GM18868 (cell line): Measurements from ENCODE around the gene SASS6.
A peak's percentile ranks its signal among the peaks of the same experiment; 100 is the strongest.
"Not testable (repeated sequence)": the region's sequence is repeated elsewhere in the genome, so short reads cannot be mapped to it uniquely, and the experiment has no call there.

Source experiments
- ATAC-seq: cut with Tn5 transposase; IDR thresholded peaks from one replicate; pipeline ENCODE4 v1.9.1; 2021; ENCODE audit warnings: mild to moderate bottlenecking, moderate library complexity; ENCODE audit not compliant: unreplicated experiment

SASS6 gene

DNA sequence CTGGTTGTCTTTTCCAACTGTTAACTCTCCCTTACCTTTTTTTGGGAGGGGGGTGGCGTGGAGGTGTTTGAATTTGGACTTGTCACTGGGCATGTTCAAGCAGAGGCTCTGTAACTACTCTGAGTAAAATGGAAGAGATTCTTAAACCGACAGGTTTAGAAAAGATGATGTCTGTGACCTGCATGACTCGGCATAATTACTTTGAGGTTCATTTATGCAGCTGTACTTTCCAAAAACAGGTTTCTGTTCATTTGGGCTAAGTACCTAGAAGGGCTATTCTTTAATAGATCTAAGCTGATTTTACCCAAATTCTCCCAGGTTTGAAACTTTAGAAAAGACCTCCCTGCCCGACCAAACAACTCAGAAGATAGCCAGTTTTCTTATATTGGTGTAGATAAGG lies 82.6 kb downstream of the SASS6 start:
- ATAC-seq: no peak

DNA sequence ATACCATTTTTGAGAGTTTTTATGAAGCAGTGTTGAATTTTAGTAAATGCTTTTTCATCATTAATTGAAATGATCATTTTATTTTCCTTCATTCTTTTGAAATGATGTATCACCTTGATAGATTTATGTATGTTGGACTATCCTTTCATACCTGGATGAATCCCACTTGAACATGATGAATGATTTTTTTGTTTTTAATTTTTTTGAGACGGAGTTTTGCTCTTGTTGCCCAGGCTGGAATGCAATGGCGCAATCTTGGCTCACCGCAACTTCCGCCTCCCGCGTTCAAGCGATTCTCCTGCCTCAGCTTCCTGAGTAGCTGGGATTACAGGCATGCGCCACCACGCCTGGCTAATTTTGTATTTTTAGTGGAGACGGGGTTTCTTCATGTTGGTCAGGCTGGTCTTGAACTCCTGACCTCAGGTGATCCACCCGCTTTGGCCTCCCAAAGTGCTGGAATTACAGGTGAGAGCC lies 85.5 kb downstream of the SASS6 start:
- ATAC-seq: not testable (repeated sequence)

DNA sequence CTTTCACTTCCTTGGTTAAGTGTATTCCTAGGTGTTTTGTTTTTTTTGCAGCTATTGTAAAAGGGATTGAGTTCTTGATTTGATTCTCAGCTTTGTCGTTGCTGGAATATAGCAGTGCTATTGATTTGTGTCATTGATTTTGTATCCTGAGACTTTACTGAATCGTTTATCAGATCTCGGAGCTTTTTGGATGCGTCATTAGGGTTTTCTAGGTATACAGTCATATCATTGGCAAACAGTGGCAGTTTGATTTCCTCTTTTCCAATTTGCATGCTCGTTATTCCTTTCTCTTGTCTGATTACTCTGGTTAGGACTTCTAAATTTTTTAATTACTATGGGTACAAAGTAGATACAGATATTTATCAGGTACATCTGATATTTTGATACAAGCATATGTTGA lies 87.5 kb downstream of the SASS6 start:
- no peak for ATAC-seq

DNA sequence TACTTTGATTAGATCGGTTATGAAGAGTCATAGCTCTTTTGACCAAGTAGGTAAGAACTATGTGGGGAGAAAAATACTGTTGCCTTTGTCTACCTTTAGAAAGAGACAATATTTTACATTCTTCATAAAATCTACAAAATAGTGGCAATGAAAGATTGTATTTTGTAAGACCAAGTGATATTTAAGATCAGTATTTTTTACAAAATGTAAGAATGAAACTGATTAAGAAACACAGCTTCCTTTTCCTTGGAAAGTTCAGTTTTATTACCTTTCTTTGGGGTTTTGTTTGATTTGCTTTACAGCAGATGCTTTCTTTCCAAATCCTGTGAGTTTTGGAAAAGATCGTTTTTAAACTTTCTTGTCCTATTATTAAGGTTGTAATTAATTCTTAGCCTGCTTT lies 93.1 kb downstream of the SASS6 start:
- ATAC-seq: no peak

DNA sequence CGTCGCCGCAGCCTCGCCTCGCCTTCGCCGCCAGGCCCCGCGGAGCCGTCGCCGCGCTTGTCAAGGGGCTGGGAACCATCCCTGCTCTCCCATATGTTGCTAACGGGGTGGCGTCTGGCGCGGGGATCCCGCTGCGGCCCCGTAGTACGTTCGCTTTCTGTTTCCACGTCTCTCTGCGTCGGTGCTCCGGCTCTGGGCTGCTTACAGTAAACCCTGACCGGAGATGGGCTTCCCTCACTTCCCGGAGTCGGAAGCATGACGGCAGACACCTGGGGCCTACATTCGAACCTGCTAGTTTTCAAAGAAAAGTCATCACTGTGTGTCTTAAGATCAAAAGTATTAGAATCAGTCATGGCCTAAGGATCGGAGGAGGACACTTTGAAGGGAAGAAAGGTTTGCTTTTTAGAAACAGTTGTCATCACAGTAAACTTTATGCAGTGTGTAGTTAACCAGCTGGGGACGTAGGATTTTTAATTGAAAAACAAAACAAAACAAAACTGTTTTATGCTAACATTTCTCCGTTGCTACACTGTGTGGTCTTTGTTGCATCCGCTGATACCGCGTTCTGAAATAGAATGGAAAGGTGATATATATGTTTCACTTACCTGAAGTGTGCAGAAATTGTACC lies 94.0 kb downstream of the SASS6 start:
- peak; percentile 38 for ATAC-seq

DNA sequence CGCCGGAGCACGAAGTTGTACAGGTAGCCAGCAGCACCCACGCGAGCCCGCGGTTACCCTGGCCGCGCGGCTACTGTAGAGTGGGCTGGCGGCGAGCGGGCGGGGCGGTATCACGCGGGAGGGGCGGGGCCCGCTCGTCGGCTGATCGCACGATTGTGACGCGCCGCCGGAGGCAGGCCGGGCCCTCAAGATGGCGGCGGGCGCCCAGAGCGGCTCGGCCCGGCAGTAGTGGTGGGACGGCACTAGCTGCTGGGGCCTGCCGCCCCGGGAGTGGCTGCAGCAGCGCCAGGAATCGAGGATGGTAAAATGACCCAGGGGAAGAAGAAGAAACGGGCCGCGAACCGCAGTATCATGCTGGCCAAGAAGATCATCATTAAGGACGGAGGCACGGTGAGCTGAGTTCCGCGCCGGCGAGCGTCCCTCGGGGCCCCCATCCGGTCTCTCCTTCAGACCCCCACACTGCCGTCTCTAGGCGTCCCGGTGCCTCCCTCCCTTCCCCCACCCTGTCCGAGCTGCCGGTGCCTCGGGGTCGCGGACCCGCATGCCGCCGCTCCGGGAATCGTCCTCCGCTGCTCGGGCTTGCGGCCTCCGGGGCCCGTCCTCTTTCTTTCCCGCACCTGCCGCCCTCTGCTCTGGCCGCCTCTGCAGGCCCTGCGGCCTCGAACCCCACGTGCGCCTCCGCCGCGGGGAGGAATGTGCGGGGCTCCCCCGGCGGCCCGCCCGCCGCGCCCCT lies 94.6 kb downstream of the SASS6 start:
- ATAC-seq: peak; percentile 88

DNA sequence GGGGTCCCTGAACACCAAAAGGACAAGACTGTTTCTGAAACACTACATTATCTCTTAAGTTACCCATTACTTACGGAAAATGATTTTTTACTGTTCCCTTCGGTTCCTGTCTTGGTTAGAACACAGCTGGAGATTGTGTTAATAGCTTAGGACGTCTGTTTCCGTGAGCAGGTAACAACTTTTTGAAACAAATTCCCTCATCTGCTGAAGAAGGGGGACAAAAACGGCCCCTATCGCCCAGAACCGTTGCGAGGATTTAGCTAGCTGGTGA lies 95.1 kb downstream of the SASS6 start:
- no peak for ATAC-seq

DNA sequence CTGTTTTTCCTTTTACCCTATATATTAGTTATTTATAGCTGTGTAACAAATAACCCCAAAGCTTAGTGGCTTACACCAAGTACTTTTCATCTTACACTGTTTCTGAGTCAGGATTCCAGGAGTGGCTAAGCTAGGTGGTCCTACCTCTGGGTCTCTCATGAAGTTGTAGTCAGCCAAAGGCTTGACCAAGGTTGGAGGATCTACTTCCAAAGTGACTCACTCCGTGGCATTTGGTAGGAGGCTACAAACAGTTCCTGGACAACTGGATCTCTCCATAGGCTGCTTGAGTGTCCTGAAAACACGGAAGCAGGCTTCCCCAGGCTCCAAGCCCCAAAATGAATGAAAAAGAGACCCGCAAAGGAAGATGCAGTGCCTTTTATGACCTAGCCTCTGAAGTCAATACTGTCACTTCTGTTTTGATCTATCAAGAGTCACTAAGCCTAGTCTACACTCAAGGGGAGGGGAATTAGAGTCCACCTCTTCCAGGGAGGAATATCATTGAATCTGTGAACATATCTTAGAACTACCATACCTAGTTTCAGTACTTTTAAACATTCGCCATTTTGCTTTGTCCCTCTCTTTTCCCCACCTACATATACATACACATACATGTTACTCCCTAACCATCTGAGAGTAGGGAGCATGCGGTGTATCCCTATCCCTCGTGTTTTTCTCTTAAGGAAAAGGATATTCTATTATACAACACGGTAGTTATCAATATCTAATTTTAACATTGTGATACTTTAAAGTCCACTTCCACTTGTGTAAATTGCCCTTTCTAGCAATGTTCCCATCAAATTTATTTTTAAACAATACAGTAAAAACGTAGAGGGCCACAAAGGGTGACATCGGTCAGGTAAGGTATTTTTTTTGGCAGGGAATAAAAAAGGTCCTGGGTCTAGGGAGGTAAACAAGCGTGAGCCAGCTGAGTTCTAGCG lies 95.7 kb downstream of the SASS6 start:
- no peak for ATAC-seq

DNA sequence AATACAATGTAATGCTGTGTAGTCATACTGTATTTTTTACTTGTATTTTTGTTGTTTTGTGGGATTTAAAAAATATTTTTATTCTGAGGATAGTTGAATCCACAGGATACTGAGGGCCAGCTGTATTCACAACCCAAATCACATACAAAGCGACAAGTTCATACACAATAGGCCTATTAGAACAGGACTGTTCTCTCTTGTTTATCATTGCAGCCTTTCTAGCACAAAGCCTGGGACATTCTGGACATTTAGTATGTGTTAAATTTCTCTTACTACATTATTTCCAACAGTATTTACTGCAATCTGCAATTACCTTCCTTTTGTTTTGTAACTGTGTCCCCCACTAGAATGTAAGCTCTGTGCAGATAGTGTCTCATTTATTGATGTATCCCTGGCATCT lies 97.5 kb downstream of the SASS6 start:
- no peak for ATAC-seq

DNA sequence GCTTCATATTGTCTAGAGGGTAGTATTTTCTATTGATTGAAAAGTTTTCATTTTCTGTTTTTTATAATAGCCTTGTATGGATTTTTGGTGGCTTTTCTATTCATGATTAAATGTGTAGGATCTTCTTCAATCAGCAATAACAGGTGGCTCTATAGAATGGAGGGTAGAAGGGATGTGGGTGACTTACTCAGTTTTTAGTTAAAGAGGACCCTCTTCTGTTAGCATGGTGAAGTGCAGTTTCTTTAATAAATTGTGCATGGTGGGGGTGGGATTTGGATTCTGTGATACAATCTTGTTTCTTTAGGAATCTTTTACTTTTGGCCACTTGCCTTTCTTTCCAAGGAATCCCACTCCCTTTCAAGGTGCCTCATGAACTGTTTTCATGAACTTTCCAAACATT lies 98.3 kb downstream of the SASS6 start:
- peak; percentile 14 for ATAC-seq
